ENCODE data around the gene GTF2H3.

GTF2H3 gene

DNA sequence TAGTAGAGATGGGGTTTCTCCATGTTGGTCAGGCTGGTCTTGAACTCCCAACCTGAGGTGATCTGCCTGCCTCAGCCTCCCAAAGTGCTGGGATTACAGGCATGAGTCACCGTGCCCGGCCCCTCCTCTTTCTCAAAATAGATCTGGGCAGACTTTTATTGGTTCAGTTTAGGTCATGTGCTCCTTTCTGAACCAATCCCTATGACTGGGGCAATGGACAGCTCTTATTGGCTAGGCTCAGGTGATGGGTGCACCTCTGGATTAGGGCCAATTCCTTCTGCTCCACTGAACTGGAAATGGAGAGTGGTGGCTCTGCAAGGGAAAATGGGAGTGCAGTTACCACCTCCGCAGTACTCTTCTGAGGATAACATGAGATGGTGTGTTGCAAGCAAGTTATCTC, 72.3 kb downstream of the GTF2H3 start:
- TF ChIP-seq, protein P1, sequence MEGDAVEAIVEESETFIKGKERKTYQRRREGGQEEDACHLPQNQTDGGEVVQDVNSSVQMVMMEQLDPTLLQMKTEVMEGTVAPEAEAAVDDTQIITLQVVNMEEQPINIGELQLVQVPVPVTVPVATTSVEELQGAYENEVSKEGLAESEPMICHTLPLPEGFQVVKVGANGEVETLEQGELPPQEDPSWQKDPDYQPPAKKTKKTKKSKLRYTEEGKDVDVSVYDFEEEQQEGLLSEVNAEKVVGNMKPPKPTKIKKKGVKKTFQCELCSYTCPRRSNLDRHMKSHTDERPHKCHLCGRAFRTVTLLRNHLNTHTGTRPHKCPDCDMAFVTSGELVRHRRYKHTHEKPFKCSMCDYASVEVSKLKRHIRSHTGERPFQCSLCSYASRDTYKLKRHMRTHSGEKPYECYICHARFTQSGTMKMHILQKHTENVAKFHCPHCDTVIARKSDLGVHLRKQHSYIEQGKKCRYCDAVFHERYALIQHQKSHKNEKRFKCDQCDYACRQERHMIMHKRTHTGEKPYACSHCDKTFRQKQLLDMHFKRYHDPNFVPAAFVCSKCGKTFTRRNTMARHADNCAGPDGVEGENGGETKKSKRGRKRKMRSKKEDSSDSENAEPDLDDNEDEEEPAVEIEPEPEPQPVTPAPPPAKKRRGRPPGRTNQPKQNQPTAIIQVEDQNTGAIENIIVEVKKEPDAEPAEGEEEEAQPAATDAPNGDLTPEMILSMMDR (IDR thresholded peaks at IDR 0.05): no peak
- no peak overlapping the region for H3K4me3 ChIP-seq
- no peak for DNase-seq (ENCODE audit: low spot score)
- H3K27ac ChIP-seq: no peak overlapping the region

DNA sequence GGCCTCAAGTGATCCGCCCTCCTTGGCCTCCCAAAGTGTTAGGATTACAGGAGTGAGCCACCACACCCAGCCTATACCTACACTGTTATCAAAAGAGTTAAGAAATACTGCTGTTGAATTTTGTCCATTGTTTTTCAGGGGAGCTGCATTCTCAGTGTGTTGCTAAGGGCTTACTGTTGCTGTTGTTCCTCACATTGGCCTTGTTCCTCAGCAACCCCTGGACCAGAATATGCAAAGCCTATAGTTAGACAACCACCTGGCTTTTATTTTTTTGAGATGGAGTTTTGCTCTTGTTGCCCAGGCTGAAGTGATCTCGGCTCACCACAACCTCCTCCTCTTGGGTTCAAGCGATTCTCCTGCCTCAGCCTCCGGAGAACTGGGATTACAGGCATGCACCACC, 73.8 kb downstream of the GTF2H3 start:
- Histone ChIP-seq H3K27ac (no peak overlapping the region), H3K4me3 (no peak overlapping the region)
- DNase-seq (ENCODE audit: low spot score): no peak
- TF ChIP-seq, protein P1 (IDR thresholded peaks at IDR 0.05): no peak

All from coronary artery (tissue), 2 donors.